Naive thymus-derived CD4-positive, alpha-beta T cell (primary cell): ENCODE data around the gene TTC16. TPM values are rescaled to one million over a fixed set of nuclear protein-coding genes. Genes with fewer than 3 reads are reported as not detected.

ENCODE experiments used
- ATAC-seq: fragments of 150-1000 bp; cut with Tn5 transposase; 2 replicates; pipeline ENCODE4 v1.10.0; 2021; ENCODE audit warnings: mild to moderate bottlenecking, moderate library complexity
- CTCF ChIA-PET: fragments of 350-600 bp; sonication (Branson Sonifier 250); formaldehyde crosslinking; loops from one replicate; lab custom pipeline; 2021; ENCODE audit warnings: antibody characterized with exemption; lab: Charles Lee
- POLR2A ChIA-PET: fragments of 350-600 bp; sonication (Branson Sonifier 250); formaldehyde crosslinking; loops from one replicate; lab custom pipeline; 2021; ENCODE audit warnings: antibody characterized with exemption, inconsistent platforms; lab: Charles Lee
- DNase-seq, 9 donors: peaks; one replicate each; pipeline versions ENCODE4 v3.0.0 to v3.0.0-alpha.2; 2020 to 2022; ENCODE audit warnings: mixed read lengths in 1 of 9
- H3K27ac ChIP-seq: one replicate; pipeline ENCODE4 v1.7.0; 2013; ENCODE audit warnings: mild to moderate bottlenecking, low read depth, low read length, moderate library complexity
- H3K27me3 ChIP-seq, 2 donors: one replicate each; pipeline ENCODE4 v1.7.0; 2013; ENCODE audit warnings: low read length in 2 of 2, mild to moderate bottlenecking in 2 of 2, moderate library complexity in 2 of 2; ENCODE audit not compliant: control insufficient read depth in 2 of 2, insufficient read depth in 2 of 2
- H3K36me3 ChIP-seq, 3 experiments: 1 replicate in 2 of 3; 2 replicates in 1 of 3; pipeline ENCODE4 v1.7.0; 2013; ENCODE audit warnings: low read length in 3 of 3, mild to moderate bottlenecking in 3 of 3, moderate library complexity in 1 of 3; ENCODE audit not compliant: insufficient read depth in 3 of 3, control insufficient read depth in 2 of 3
- H3K4me1 ChIP-seq, 2 donors: one replicate each; pipeline ENCODE4 v1.7.0; 2013; ENCODE audit warnings: low read length in 2 of 2, mild to moderate bottlenecking in 2 of 2, moderate library complexity in 1 of 2; ENCODE audit not compliant: control insufficient read depth in 2 of 2, insufficient read depth in 2 of 2
- H3K4me3 ChIP-seq: 2 replicates; pipeline ENCODE4 v1.7.0; 2013; ENCODE audit warnings: mild to moderate bottlenecking, low read length
- H3K9me3 ChIP-seq, 3 experiments: 1 replicate in 2 of 3; 2 replicates in 1 of 3; pipeline ENCODE4 v1.7.0; 2013; ENCODE audit warnings: low read length in 3 of 3; ENCODE audit not compliant: control insufficient read depth in 2 of 3
- H3K27ac Mint-ChIP-seq, 9 donors: one replicate each; pipeline ENCODE4 v1.8.0; 2020 to 2022; ENCODE audit warnings: mixed read lengths in 9 of 9, mild to moderate bottlenecking in 8 of 9, moderate library complexity in 5 of 9, inconsistent platforms in 2 of 9
- H3K27me3 Mint-ChIP-seq, 5 donors: one replicate each; pipeline ENCODE4 v1.8.0; 2021 to 2022; ENCODE audit warnings: mixed read lengths in 5 of 5, mild to moderate bottlenecking in 1 of 5
- H3K36me3 Mint-ChIP-seq, 5 donors: one replicate each; pipeline ENCODE4 v1.8.0; 2020 to 2022; ENCODE audit warnings: mixed read lengths in 5 of 5, mild to moderate bottlenecking in 3 of 5, inconsistent platforms in 1 of 5
- H3K4me1 Mint-ChIP-seq, 7 donors: one replicate each; pipeline ENCODE4 v1.8.0; 2020 to 2022; ENCODE audit warnings: mixed read lengths in 7 of 7, mild to moderate bottlenecking in 3 of 7, inconsistent platforms in 1 of 7
- H3K4me3 Mint-ChIP-seq, 10 donors: one replicate each; pipeline ENCODE4 v1.8.0; 2020 to 2022; ENCODE audit warnings: mild to moderate bottlenecking in 10 of 10, mixed read lengths in 10 of 10, moderate library complexity in 6 of 10, inconsistent platforms in 2 of 10
- H3K9me3 Mint-ChIP-seq, 11 donors: one replicate each; pipeline ENCODE4 v1.8.0; 2020 to 2022; ENCODE audit warnings: mixed read lengths in 11 of 11, mild to moderate bottlenecking in 4 of 11, inconsistent platforms in 1 of 11, moderate library complexity in 1 of 11
- intact Hi-C, 2 donors: fragments of 100-400 bp; cut with micrococcal nuclease; formaldehyde crosslinking; loops; one replicate each; pipeline ENCODE4 v1.15.1; 2023
- polyA plus RNA-seq, 2 donors: library from polyadenylated mRNA; unstranded; fragments of 300-500 nt; fragmentation: Illumina TruSeq; gene quantifications; one replicate each; pipeline ENCODE4 v1.2.3, GENCODE V29; 2021
- total RNA-seq, 6 experiments: library from RNA in 5 of 6; stranded (reverse) in 5 of 6; gene quantifications; 1 replicate in 5 of 6; 2 replicates in 1 of 6; pipeline ENCODE4 v1.2.3 and lab custom pipeline; 2021 to 2026

Gene TTC16
- total and polyA plus RNA-seq, 7 experiments from 2014 or later = 0.29 to 9.9 (median 4.6) TPM

DNA sequence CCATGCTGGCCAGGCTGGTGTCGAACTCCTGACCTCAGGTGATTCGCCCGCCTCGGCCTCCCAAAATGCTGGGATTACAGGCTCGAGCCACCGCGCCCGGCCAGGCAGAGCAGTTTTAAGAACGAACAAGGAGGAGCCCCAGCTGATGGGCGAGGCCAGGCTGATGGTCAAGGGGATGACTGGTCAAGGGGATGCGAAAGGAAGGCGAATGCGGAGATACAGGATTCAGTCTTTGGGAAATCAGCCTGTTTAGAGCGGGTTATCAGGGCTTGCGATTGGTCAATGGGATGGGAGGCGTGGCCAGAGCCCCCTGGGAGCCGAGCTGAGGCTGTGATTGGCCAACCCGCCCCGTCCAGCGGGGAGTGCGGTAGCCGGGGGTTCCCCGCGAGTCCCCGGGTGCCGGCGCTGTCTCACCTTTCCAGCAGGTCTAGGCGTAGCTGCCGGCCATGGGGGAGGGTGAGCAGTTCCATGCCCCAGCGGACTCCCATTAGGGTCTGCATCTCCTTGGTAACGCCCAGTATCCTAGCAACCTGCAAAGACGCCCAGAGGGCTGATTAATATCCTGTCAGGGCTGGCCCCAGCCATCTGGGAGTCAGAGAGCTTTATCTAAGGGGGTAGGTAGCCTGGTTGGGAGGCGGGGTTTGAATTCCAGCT lies 26.7 kb downstream of the TTC16 start:
- POLR2A ChIA-PET = interaction anchor here (0.7 to 1.1 kb wide), 3 partner anchors 17 to 34 kb away, joined by 3 to 4 read pairs (median 3); no protein-coding TSS in a partner anchor
- no peaks in the 10 kb centered on the region for H3K27me3 Mint-ChIP-seq
- peak overlapping the region in 2 of 9 donors; percentile 5 to 34 for H3K27ac Mint-ChIP-seq
- H3K9me3 Mint-ChIP-seq = no peaks in the 10 kb centered on the region
- no peak overlapping the region for H3K4me3 ChIP-seq
- no peaks in the 10 kb centered on the region for H3K9me3 ChIP-seq
- DNase-seq (no peak), ATAC-seq (no peak)
- peaks cover 3 to 12% (median 9%) of the 10 kb centered on the region in 7 donors for H3K4me1 Mint-ChIP-seq
- peaks cover 0 to 36% (median 7%) of the 10 kb centered on the region in 5 donors for H3K36me3 Mint-ChIP-seq
- H3K36me3 ChIP-seq = peaks cover 0 to 89% (median 6%) of the 10 kb centered on the region in 3 experiments
- H3K4me1 ChIP-seq = no peaks in the 10 kb centered on the region
- H3K27me3 ChIP-seq = no peaks in the 10 kb centered on the region
- H3K27ac ChIP-seq = no peak overlapping the region
- H3K4me3 Mint-ChIP-seq = no peak overlapping the region
- intact Hi-C loops = no loop called here
- CTCF ChIA-PET = no interaction called here

DNA sequence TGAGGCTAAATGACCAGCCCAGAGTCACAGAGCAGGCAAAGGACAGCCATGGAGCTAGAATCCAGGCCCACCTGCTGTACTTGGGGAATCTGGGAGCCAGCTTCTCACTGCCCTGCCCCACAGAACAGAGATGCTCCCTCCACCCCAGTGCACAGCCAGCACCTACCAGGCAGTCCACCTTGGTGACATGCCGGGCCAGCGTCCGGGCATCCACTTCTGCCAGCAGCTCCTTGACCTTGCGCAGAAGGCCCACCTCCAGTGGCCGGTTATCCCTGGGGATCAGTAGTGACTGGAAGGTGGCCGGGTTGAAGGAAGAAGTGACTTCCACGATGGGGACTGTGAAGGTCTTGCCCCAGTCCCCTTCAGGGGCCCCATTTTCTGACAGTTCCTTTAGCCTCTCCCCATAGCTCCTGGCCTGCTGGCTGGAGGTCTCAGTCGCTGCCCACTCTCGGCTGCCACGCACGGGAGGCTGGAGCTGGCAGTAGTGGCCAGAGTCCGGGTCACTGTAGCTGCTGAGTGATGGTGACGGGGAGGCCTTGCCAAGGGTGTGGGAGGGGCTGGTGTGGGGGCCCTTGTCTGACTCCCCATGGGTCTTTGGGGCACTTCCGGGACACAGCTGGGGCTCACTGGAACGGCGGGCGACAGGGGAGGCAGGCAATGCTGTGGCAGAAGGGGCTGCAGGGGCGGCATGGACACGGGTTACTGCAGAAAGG lies 28.7 kb downstream of the TTC16 start:
- Mint-ChIP-seq H3K4me3 (no peak overlapping the region), H3K4me1 (peaks cover 0 to 16% (median 9%) of the 10 kb centered on the region in 7 donors), H3K27me3 (no peaks in the 10 kb centered on the region), H3K27ac (peak overlapping the region in 4 of 9 donors; percentile 28 to 69 (median 54)), H3K36me3 (peaks cover 0 to 36% (median 3%) of the 10 kb centered on the region in 5 donors), H3K9me3 (no peaks in the 10 kb centered on the region)
- H3K36me3 ChIP-seq = peaks cover 12 to 91% (median 17%) of the 10 kb centered on the region in 3 experiments
- no peaks in the 10 kb centered on the region for H3K4me1 ChIP-seq
- ChIA-PET POLR2A (interaction anchor here (1.0 to 1.6 kb wide), 3 partner anchors 9 to 41 kb away, joined by 3 to 5 read pairs (median 4); partner anchors contain the start of genes CDK9, SH2D3C and TOR2A), CTCF (interaction anchor here (0.6 to 3.0 kb wide), 5 partner anchors 10 to 186 kb away, joined by 3 to 16 read pairs (median 3); partner anchors contain the start of genes PIP5KL1 and TOR2A)
- intact Hi-C loops = no loop called here
- no peak overlapping the region for H3K4me3 ChIP-seq
- no peaks in the 10 kb centered on the region for H3K27me3 ChIP-seq
- no peaks in the 10 kb centered on the region for H3K9me3 ChIP-seq
- ATAC-seq (no peak), DNase-seq (no peak)
- peak overlapping the region; percentile 14 for H3K27ac ChIP-seq

DNA sequence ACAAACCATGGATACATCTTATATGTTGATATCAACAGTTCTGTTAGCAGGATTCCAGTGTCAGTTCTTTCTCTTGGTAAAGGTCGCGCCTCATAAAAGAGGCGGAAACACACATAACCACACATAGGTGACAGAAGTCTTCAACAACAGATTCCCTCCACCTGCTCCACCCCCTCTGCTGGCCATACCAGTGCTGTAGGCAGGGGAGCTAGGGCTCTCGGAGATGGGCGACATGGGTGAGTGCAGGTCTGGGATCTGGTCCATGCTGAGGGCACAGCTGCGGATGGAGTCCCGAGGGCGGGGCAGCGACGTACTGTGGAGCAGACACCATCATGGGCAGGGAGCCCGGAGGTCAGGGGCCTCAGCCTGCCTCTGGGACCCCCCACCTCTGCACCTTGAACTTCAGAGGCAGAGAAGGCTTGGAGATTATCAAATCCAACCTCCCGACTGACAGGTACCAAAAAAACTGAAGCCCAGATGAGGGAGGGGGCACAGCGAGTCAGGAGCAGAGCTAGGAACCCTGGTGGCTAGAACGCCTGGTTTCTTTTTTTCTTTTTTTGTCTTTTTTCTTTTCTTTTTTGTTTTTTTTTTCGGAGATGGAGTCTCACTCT lies 31.2 kb downstream of the TTC16 start:
- H3K4me3 Mint-ChIP-seq = peak overlapping the region in 9 of 10 donors; percentile 37 to 83 (median 66)
- ChIA-PET POLR2A (interaction anchor here (0.6 to 1.5 kb wide), 8 partner anchors 19 to 109 kb away, joined by 3 to 8 read pairs (median 4); partner anchors contain the start of gene CDK9), CTCF (interaction anchor here (0.8 to 2.4 kb wide), 7 partner anchors 12 to 123 kb away, joined by 3 to 8 read pairs (median 4); partner anchors contain the start of genes FPGS and TOR2A)
- H3K9me3 ChIP-seq = no peaks in the 10 kb centered on the region
- no peaks in the 10 kb centered on the region for H3K9me3 Mint-ChIP-seq
- no peak overlapping the region for H3K4me3 ChIP-seq
- peaks cover 4 to 44% (median 7%) of the 10 kb centered on the region in 5 donors for H3K36me3 Mint-ChIP-seq
- intact Hi-C loops = loop anchor here in 1 of 2 donors (1.0 kb wide), 1 partner anchor 38 kb away; no protein-coding TSS in a partner anchor
- H3K27ac Mint-ChIP-seq = peak overlapping the region; percentile 40 to 92 (median 87)
- DNase-seq (peak in 7 of 9 donors; percentile 38 to 64 (median 46)), ATAC-seq (peak; percentile 89)
- H3K4me1 ChIP-seq = no peaks in the 10 kb centered on the region
- H3K27ac ChIP-seq = peak overlapping the region; percentile 31
- no peaks in the 10 kb centered on the region for H3K27me3 ChIP-seq
- H3K36me3 ChIP-seq = peaks cover 21 to 91% (median 28%) of the 10 kb centered on the region in 3 experiments
- H3K27me3 Mint-ChIP-seq = no peaks in the 10 kb centered on the region
- H3K4me1 Mint-ChIP-seq = peaks cover 5 to 27% (median 11%) of the 10 kb centered on the region in 7 donors

DNA sequence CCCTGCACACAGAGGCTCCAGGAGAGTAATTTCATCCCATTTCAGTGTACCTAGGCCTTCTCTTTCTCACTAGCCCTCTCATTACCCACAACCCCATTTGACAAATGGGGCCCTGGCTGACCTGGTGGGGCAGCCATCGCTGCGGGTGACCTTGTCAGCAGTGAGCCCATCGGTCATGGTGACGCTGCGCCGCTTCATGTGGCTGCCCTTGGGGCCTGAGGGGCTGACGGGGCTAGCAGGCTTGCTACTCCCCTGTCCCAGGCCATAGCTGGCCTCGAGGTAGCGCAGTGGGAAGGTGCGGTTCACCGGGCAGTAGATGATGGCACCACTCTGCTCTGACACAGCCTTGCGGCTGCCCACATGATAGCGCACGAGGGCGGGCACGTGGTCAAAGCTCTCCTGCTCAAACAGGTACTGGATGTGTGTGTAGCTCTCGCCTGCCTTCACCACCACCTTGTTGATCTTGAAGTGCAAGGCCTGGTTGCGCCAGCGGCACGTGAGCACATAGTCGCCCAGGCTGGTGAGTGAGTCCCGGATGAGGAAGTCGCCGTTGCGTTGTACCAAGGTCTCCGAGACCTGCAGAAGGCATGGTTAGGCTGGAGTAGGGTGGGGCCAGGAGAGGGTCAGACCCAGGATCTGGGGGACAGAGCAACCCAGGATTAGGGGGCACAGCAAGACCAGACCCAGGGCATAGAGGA lies 33.4 kb downstream of the TTC16 start:
- H3K27ac ChIP-seq = no peak overlapping the region
- H3K4me3 ChIP-seq = no peak overlapping the region
- Mint-ChIP-seq H3K36me3 (peaks cover 4 to 35% (median 5%) of the 10 kb centered on the region in 5 donors), H3K4me3 (no peak overlapping the region), H3K4me1 (peaks cover 5 to 36% (median 16%) of the 10 kb centered on the region in 7 donors), H3K27ac (peak overlapping the region in 1 of 9 donors; percentile 26), H3K27me3 (no peaks in the 10 kb centered on the region), H3K9me3 (no peaks in the 10 kb centered on the region)
- H3K36me3 ChIP-seq = peaks cover 21 to 93% (median 28%) of the 10 kb centered on the region in 3 experiments
- H3K9me3 ChIP-seq = no peaks in the 10 kb centered on the region
- H3K27me3 ChIP-seq = no peaks in the 10 kb centered on the region
- DNase-seq = no peak
- intact Hi-C loops = no loop called here
- ChIA-PET CTCF (no interaction called here), POLR2A (interaction anchor here (0.8 to 1.6 kb wide), 2 partner anchors 9 to 19 kb away, joined by 3 to 4 read pairs; no protein-coding TSS in a partner anchor)
- ATAC-seq = no peak
- H3K4me1 ChIP-seq = no peaks in the 10 kb centered on the region

DNA sequence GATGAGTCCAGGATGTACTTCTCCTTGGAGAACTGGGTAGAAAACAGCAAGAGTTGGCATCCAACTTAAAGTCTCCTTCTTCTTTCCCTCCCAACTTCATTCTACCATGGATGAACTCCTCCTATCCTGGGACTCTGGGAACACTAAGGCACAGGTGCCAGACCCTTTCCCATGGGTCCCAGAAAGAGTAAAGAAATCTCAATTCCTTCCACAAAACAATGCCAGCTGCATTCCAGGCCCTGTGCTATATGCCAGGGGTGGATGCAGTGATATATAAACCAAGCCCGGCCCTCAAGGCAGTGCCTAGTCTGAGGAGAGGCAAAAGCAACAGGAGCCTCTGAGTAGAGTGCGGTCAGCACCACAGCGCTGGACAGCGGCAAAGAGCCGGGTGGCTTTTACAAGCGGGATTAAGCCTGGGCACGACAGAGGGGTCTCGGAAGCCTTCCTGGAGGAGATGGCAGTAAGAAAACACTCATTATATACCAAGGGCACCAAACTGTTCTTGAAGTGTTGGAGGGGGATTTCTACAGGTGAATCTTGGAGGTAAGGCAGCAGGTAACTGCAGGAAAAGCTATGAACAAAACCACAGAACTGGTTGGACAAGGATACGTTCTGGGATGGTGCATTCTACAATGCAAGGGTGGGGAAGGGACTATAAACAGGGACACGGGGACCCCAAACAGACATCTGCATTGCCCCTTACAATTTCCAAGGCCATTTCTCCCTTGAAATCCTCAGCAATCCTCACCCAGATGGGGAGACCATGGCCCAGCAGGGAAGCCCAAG lies 35.6 kb downstream of the TTC16 start:
- Histone ChIP-seq H3K4me3 (no peak overlapping the region), H3K4me1 (no peaks in the 10 kb centered on the region), H3K36me3 (peaks cover 21 to 85% (median 28%) of the 10 kb centered on the region in 3 experiments), H3K27me3 (no peaks in the 10 kb centered on the region), H3K27ac (no peak overlapping the region), H3K9me3 (no peaks in the 10 kb centered on the region)
- ChIA-PET CTCF (no interaction called here), POLR2A (interaction anchor here (0.8 kb wide), 1 partner anchor 31 kb away, joined by 3 read pairs; no protein-coding TSS in a partner anchor)
- Mint-ChIP-seq H3K27me3 (no peaks in the 10 kb centered on the region), H3K27ac (peak overlapping the region in 6 of 9 donors; percentile 28 to 78 (median 44)), H3K4me3 (no peak overlapping the region), H3K9me3 (no peaks in the 10 kb centered on the region), H3K4me1 (peaks cover 5 to 36% (median 16%) of the 10 kb centered on the region in 7 donors), H3K36me3 (peaks cover 4 to 27% (median 5%) of the 10 kb centered on the region in 5 donors)
- ATAC-seq = no peak
- intact Hi-C loops = no loop called here
- no peak for DNase-seq
